Measurements from ENCODE around the gene ZNF772.

Gene ZNF772

GRCh38 chr19:57473646-57474045, 3.7 kb downstream of the ZNF772 start:
- in situ Hi-C loops (cut with HindIII; ENCODE audit: low sequenced_read_pairs) = no loop called here
- peak; percentile 4 for DNase-seq (ENCODE audit: low read depth, low spot score)
- TF ChIP-seq CTCF (IDR thresholded peaks at IDR 0.05; ENCODE audit: low read depth, low read length) = no peak
- H3K4me3 ChIP-seq (ENCODE audit: low read depth, low read length) = no peak overlapping the region

DNA sequence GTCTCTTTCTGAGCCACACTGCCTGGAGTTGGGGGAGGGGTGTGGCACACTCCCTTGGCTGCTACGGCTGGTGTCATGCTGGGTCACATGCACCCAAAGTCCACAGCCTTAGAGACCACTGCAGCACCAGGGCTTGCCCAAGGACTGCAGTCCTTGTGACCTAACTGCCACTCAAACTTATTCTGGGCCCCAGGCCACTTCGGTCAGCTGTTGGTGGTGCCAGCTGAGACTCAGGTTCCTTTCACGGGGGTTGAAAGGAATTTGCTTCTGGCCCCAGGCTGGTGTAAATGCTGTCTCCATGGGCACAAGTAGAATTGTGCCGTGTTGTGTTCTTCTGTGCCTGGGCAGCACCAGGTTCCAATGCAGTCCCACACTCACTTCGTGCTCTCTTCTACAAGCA, 10.9 kb downstream of the ZNF772 start:
- in situ Hi-C loops (cut with HindIII; ENCODE audit: low sequenced_read_pairs) = no loop called here
- H3K4me3 ChIP-seq (ENCODE audit: low read depth, low read length) = no peak overlapping the region
- TF ChIP-seq CTCF (IDR thresholded peaks at IDR 0.05; ENCODE audit: low read depth, low read length) = no peak
- no peak for DNase-seq (ENCODE audit: low read depth, low spot score)

GRCh38 chr19:57465680-57466381, 11.5 kb downstream of the ZNF772 start:
- in situ Hi-C loops (cut with HindIII; ENCODE audit: low sequenced_read_pairs) = no loop called here
- peak; percentile 27 for TF ChIP-seq CTCF (IDR thresholded peaks at IDR 0.05; ENCODE audit: low read depth, low read length)
- no peak overlapping the region for H3K4me3 ChIP-seq (ENCODE audit: low read depth, low read length)
- DNase-seq (ENCODE audit: low read depth, low spot score) = no peak

- TF ChIP-seq CTCF (IDR thresholded peaks at IDR 0.05; ENCODE audit: low read depth, low read length) = no peak
- no peak for DNase-seq (ENCODE audit: low read depth, low spot score)
- in situ Hi-C loops (cut with HindIII; ENCODE audit: low sequenced_read_pairs) = no loop called here
- no peak overlapping the region for H3K4me3 ChIP-seq (ENCODE audit: low read depth, low read length)
Measured at GRCh38 chr19:57452307-57452706, 25.1 kb downstream of the ZNF772 start.

- TF ChIP-seq CTCF (IDR thresholded peaks at IDR 0.05; ENCODE audit: low read depth, low read length) = no peak
- no peak overlapping the region for H3K4me3 ChIP-seq (ENCODE audit: low read depth, low read length)
- in situ Hi-C loops (cut with HindIII; ENCODE audit: low sequenced_read_pairs) = no loop called here
- DNase-seq (ENCODE audit: low read depth, low spot score) = no peak
Measured at GRCh38 chr19:57443121-57443696, 34.2 kb downstream of the ZNF772 start.

GRCh38 chr19:57441979-57442752, 35.2 kb downstream of the ZNF772 start:
- H3K4me3 ChIP-seq (ENCODE audit: low read depth, low read length) = no peak overlapping the region
- no peak for TF ChIP-seq CTCF (IDR thresholded peaks at IDR 0.05; ENCODE audit: low read depth, low read length)
- DNase-seq (ENCODE audit: low read depth, low spot score) = no peak
- in situ Hi-C loops (cut with HindIII; ENCODE audit: low sequenced_read_pairs) = no loop called here
